GM19351 (cell line): ENCODE results near the gene LSM14B.
A peak's percentile ranks its signal among the peaks of the same experiment; 100 is the strongest.
"Not testable (repeated sequence)": the region's sequence is repeated elsewhere in the genome, so short reads cannot be mapped to it uniquely, and the experiment has no call there.

Source experiments
- ATAC-seq: cut with Tn5 transposase; IDR thresholded peaks from one replicate; pipeline ENCODE4 v1.9.1; 2021; ENCODE audit warnings: mild to moderate bottlenecking, moderate library complexity; ENCODE audit not compliant: unreplicated experiment

Gene LSM14B

GRCh38 chr20:62143957-62144825 is 21.9 kb downstream of the LSM14B start:
- peak; percentile 30 for ATAC-seq

- no peak for ATAC-seq
Measured at GRCh38 chr20:62145688-62146018, 23.4 kb downstream of the LSM14B start.

- ATAC-seq, result no peak
Measured at GRCh38 chr20:62146019-62146755, 23.9 kb downstream of the LSM14B start.

- ATAC-seq, result no peak
Measured at GRCh38 chr20:62147125-62147524, 24.9 kb downstream of the LSM14B start.

GRCh38 chr20:62147528-62147927 is 25.3 kb downstream of the LSM14B start:
- ATAC-seq, result no peak

GRCh38 chr20:62148383-62148782 is 26.1 kb downstream of the LSM14B start:
- not testable (repeated sequence) for ATAC-seq

GRCh38 chr20:62148908-62149314 is 26.6 kb downstream of the LSM14B start:
- no peak for ATAC-seq

- ATAC-seq, result no peak
Measured at GRCh38 chr20:62149532-62150309, 27.4 kb downstream of the LSM14B start.

- ATAC-seq, result no peak
Measured at GRCh38 chr20:62150310-62150575, 28.0 kb downstream of the LSM14B start.

GRCh38 chr20:62151225-62151624 is 28.9 kb downstream of the LSM14B start:
- no peak for ATAC-seq

- ATAC-seq, result no peak
Measured at GRCh38 chr20:62151835-62152364, 29.6 kb downstream of the LSM14B start.

- ATAC-seq, result no peak
Measured at GRCh38 chr20:62155428-62156253, 33.4 kb downstream of the LSM14B start.

GRCh38 chr20:62156254-62156556 is 33.9 kb downstream of the LSM14B start:
- no peak for ATAC-seq

GRCh38 chr20:62156592-62157386 is 34.5 kb downstream of the LSM14B start:
- ATAC-seq, result peak; percentile 65

- no peak for ATAC-seq
Measured at GRCh38 chr20:62157387-62158087, 35.3 kb downstream of the LSM14B start.

- ATAC-seq, result no peak
Measured at GRCh38 chr20:62158088-62158400, 35.8 kb downstream of the LSM14B start.

- ATAC-seq, result no peak
Measured at GRCh38 chr20:62158541-62158940, 36.3 kb downstream of the LSM14B start.

- no peak for ATAC-seq
Measured at GRCh38 chr20:62159052-62159451, 36.8 kb downstream of the LSM14B start.

GRCh38 chr20:62159839-62160238 is 37.6 kb downstream of the LSM14B start:
- ATAC-seq, result peak; percentile 67

- no peak for ATAC-seq
Measured at GRCh38 chr20:62160253-62160652, 38.0 kb downstream of the LSM14B start.
